GM19099 (cell line): ENCODE measurements around the gene ASTE1.
A peak's percentile ranks its signal among the peaks of the same experiment; 100 is the strongest.

Experiments used
- POLR2A ChIP-seq: IDR thresholded peaks from 3 replicates; pipeline ENCODE4 v1.6.1; 2011; ENCODE audit warnings: low read depth; ENCODE audit not compliant: insufficient read length; ENCODE audit errors: extremely low read depth

ASTE1 gene

GRCh38 chr3:131026321-131027151 is at the start of gene ASTE1, which contains the start of gene NEK11:
Gene ASTE1, minus strand, starts transcription at chr3:131026825. Its CDS starts 1,519 bp downstream, at chr3:131025306.
Gene NEK11, plus strand, starts transcription at chr3:131026877. Its CDS starts 2,832 bp downstream, at chr3:131029709.
- peak; percentile 86 for TF ChIP-seq POLR2A

GRCh38 chr3:131075632-131076328 is 49.2 kb upstream of the ASTE1 start:
- no peak for TF ChIP-seq POLR2A

GRCh38 chr3:131072845-131073244 is 46.2 kb upstream of the ASTE1 start:
- TF ChIP-seq POLR2A = no peak

- TF ChIP-seq POLR2A = no peak
These were observed 45.5 kb upstream of the ASTE1 start for GRCh38 chr3:131072099-131072559.

GRCh38 chr3:131067983-131068382 is 41.4 kb upstream of the ASTE1 start:
- TF ChIP-seq POLR2A = no peak

GRCh38 chr3:131053043-131053859 is 26.6 kb upstream of the ASTE1 start:
- TF ChIP-seq POLR2A = no peak

GRCh38 chr3:131050001-131050400 is 23.4 kb upstream of the ASTE1 start:
- no peak for TF ChIP-seq POLR2A

GRCh38 chr3:131048030-131048429 is 21.4 kb upstream of the ASTE1 start:
- no peak for TF ChIP-seq POLR2A

- TF ChIP-seq POLR2A = no peak
These were observed 21.0 kb upstream of the ASTE1 start for GRCh38 chr3:131047582-131047981.

GRCh38 chr3:131038326-131038725 is 11.7 kb upstream of the ASTE1 start:
- TF ChIP-seq POLR2A = no peak

- TF ChIP-seq POLR2A = no peak
These were observed 10.4 kb upstream of the ASTE1 start for GRCh38 chr3:131036986-131037385.

GRCh38 chr3:131036200-131036816 is 9.7 kb upstream of the ASTE1 start:
- no peak for TF ChIP-seq POLR2A

GRCh38 chr3:131033480-131034080 is 7.0 kb upstream of the ASTE1 start:
- no peak for TF ChIP-seq POLR2A

GRCh38 chr3:131031660-131032059 is 5.0 kb upstream of the ASTE1 start:
- TF ChIP-seq POLR2A = no peak
